Left forelimb (tissue), 1 donor: ENCODE data around the gene NLRP8.
"Not testable (repeated sequence)": the region's sequence is repeated elsewhere in the genome, so short reads cannot be mapped to it uniquely, and the experiment has no call there.

Experiments
- DNase-seq: peaks from one replicate; pipeline ENCODE4 v3.0.0-alpha.2; 2018; ENCODE audit warnings: low spot score

The NLRP8 gene

GRCh38 chr19:55947532-55947931 is at the start of gene NLRP8:
NLRP8 (plus strand) TSS chr19:55947832.
- no peak for DNase-seq

DNA sequence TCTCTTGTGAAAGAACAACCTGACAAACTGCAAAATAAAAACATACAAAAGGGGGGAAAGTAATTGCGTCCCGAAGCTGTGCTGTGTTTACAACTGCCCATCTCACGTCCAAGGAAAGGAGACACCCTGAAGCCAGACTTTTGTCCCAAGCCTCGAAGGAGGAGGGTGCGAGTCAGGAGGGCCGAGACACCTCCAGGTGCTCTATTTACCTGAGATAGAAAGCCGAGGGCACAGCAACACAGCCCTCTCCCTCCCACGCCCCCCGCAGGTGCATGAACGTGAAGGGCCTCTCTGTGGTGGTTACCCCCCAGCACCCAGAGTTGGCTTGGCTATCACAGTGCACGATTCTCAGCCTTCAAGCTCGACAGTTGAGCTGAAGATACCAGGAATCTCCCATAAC is 48.7 kb upstream of the NLRP8 start:
- DNase-seq: no peak

DNA sequence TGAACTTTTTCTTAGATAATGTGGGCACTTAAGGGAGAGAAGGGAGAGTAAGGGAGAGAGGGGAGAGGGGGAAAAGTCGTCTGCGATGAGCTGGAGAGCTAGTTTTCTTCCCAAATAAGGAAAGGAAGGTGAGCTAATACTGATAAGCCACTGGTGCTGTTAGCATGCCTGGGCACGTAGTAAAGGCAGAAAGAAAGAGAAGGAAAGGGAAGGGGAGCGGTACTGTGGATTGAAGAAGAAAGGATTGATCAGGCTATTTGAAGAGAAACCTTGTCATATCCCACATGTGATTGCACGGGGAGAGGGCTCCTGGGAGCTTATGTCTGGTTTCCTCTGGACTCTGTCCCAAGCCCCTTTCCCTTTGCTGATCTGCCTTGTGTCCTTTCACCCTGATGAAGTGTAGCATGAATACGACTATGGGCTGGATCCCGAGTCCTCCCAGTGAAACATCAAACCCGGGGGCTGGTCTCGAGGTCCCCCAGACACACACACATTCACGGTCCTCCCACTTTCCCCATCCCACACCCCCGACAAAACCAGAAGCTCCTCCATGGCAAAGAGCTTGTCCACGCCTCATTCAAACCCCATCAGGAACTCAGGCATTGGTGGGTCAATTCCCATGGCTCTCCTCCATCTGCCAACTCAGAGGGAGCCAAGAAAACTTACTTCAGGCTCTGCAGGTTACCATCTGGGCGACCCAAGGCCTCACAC is 46.1 kb upstream of the NLRP8 start:
- DNase-seq: no peak

DNA sequence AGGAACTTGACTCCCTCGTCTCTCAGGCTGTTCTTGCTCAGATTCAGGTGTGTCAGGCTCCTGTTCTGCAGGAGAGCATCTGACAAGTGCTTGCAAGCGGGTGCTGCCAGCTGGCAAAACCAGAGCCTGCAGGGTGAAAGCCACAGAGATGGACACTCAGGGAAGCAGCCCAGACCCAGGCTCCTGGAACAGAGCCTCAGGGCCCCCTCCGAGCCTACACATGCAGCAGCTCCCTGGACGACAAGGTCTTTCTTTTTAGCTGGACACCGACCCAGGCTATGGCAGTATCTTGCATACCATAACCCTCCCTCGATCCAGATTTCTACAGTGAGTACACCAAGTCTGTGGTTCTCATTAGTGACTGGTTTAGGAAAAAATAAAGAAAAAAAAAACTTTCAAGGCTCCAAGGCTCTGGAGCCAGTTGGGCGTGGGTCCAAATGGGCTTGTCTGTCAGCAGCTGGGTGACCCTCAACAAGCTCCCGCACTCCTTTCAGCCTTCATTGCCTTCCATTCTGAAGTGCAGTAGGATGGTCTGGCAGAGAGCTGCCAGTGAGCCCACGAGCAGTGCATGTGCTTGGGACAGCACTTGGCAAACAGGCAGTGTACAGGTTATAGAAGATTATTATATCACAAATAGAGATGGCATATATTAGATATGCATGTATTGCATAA is 45.4 kb upstream of the NLRP8 start:
- DNase-seq: no peak

DNA sequence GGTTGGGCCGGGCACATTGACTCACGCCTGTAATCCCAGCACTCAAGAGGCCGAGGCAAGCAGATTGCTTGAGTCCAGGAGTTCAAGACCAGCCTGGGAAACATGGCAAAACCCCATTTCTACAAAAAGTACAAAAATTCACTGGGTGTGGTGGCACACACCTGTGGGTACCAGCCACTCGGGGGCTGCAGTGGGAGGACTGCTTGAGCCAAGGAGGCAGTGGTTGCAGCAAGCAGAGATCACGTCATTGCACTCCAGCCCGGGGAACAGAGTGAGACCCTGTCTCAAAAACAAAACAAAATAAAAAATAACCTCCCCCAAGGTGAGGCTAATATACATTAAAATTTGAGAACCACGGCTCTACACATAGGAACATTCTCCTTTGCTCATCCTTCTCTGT is 40.3 kb upstream of the NLRP8 start:
- no peak for DNase-seq

DNA sequence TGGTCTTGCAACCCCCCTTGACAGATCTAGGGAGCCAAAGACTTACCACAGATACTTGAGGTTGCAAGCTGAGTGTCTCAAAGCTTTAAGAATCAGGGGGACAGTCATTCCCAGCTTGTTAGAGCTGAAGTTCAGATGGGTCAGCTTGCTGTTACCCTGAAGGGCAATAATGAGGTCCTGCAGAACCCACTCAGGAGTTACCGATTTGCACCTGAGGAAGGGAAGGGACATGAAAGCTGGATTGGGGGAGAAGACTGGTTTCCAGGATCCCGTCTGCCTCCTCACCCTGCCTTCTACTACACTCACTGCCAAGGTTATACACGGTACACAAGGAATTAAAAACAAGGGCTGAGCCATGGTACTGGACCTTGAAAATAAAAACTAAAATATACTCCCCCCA is 39.9 kb upstream of the NLRP8 start:
- DNase-seq: no peak

DNA sequence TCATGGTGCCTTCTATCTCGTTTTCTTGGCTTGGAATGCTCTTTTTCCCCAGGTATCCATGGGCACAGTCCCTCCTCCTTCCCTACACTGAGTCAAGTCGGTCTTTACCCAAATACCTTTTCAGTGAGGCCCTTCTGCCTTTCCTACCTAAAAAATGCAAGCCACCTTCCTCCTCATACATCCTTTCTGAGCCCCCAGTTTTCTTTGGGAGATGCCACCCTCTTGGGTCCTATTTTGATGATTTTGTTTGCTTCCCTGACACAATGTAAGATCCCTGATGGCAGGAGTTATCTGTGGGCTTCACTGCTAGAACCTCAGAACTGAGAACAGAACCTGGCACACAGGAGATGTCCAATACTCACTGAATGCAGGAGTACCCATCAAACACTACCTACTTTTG is 37.8 kb upstream of the NLRP8 start:
- no peak for DNase-seq

DNA sequence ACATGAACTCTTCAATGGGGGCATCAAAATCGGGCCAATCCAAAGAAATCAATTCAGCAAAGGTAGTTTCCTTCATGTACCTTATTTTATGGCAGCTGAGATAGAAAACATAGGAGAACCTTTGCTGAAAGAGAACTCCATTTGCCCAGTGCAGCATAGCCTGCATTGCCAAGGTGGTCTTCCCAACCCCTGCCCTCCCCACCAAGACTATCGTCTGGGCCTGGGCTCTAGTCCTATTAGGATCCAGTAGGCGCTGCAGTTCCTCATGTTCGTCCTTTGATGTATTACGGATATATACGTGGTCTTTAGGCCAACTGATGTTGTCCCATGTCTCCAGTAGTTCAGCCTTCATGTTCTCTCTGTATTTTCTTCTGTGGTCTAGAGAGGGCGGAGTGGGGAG is 34.7 kb upstream of the NLRP8 start:
- no peak for DNase-seq

DNA sequence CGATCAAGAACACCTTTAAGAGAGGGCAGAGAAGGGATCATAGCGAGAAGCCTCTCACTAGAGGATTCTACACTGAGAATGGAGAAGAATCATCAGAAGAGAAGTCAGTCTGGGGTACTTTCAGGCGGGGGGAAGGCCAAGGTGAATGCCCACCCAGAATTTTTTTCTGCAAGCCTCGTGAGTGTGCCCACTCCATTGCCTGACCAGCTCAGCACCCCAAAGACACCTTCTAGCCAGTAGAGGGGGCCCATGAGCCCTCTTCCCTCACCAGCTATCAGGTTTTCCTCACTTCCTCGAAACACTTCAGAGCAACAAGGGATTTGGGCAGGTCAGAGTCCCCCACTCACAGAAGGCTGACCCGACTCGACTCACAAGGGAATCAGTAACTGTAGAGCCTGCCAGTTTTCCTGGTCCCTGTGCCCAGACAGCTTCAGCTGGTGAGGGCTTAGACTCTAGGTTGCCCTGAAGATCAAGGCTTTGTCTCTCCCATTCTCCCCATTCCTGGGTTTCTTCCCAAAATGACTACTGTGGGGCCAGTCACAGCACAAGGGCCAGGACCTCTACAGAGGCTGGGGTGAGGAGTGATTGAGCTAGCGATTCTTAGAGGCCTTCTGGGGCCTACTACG is 33.9 kb upstream of the NLRP8 start:
- no peak for DNase-seq

GRCh38 chr19:55923556-55923955 is 24.1 kb upstream of the NLRP8 start:
- DNase-seq: no peak

- DNase-seq: no peak
Measured at GRCh38 chr19:55927991-55928390, 19.6 kb upstream of the NLRP8 start.

DNA sequence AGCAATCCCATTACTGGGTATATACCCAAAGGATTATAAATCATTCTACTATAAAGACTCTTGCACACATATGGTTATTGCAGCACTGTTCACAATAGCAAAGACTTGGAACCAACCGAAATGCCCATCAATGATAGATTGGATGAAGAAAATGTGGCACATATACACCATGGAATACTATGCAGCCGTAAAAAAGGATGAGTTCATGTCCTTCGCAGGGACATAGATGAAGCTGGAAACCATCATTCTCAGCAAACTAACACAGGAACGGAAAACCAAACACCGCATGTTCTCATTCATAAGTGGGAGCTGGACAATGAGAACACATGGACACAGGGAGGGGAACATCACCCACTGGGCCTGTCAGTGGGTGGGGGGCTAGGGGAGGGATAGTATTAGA is 18.4 kb upstream of the NLRP8 start:
- not testable (repeated sequence) for DNase-seq

- no peak for DNase-seq
Measured at GRCh38 chr19:55930996-55931515, 16.6 kb upstream of the NLRP8 start.

GRCh38 chr19:55931936-55932386 is 15.7 kb upstream of the NLRP8 start, which contains the start of gene NLRP13:
NLRP13 (minus strand) TSS chr19:55932336; CDS start chr19:55932311, 25 bp downstream.
- DNase-seq: no peak

GRCh38 chr19:55935206-55935605 is 12.4 kb upstream of the NLRP8 start:
- no peak for DNase-seq

DNA sequence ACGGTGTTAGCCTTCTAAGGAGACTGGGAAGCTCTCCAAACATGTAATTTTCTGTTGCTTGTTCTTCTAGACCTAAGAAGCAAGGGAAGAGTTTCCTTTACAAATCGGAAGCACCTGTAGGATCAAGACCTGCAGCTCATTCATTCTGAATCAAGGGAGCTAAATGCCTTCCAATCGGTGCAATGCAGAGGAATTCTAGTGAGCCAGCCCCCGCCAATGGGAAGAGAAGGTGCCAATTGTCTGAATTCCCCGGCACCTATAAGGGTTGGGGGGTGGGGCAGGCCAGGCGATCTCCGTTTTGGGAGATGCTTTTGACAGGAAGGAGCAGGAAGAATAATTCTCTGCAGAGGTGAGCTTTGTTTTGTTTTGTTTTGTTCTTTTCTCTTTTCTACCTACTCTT is 8.4 kb upstream of the NLRP8 start:
- DNase-seq: no peak

- no peak for DNase-seq
Measured at GRCh38 chr19:55940306-55940705, 7.3 kb upstream of the NLRP8 start.

- not testable (repeated sequence) for DNase-seq
Measured at GRCh38 chr19:55950566-55950965, 2.9 kb downstream of the NLRP8 start.

DNA sequence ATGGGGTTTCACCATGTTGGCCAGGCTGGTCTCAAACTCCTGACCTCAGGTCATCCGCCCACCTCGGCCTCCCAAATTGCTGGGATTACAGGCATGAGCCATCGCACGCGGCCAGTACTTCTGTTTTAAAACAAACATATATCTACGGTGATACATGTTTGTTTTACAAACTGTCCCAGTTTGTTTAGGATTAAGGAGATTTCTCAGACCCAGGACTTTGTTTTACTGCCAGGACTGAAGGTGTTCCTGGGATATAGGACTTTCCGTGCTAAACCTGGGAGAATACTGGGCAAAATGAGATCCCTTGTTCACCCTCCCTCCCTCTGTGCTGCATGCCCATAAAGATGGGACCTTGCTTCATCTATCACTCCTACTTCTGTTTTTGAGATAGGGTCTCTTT is 8.8 kb downstream of the NLRP8 start:
- DNase-seq: no peak

DNA sequence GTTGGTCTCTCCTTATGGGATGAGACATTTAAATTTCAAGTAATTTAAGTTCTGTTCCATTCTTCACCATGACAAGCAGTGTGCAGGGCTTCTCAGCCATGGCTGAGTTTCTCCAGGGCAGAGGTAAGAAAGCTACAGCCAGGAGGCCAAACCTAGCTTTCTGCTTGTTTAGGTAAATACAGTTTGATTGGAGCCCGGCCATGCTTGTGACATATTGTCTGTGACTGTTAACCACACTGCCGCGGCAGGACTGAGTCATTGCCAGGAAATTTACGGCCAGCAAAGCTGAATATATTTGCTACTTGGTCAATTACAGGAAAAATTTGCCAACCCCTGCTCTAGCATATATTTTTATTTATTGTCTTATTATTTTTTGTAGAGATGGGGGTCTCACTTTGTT is 10.7 kb downstream of the NLRP8 start:
- DNase-seq: no peak

GRCh38 chr19:55959996-55960675 is 12.5 kb downstream of the NLRP8 start:
- no peak for DNase-seq

- no peak for DNase-seq
Measured at GRCh38 chr19:55962186-55962585, 14.6 kb downstream of the NLRP8 start.
